OCI-LY3 (cell line): ENCODE measurements around the gene OLFM4.

Experiments used
- H2AFZ ChIP-seq: fragments of 200-600, 300-600 bp; shearing (Covaris generic); 2 replicates; pipeline ENCODE4 v1.6.0; 2014; ENCODE audit warnings: antibody characterized with exemption, low read depth, low read length
- H3K27ac ChIP-seq: fragments of 200-600, 300-600 bp; sonication (generic); 2 replicates; pipeline ENCODE4 v1.5.1; 2014; ENCODE audit warnings: mild to moderate bottlenecking, low read length, moderate library complexity, mixed read lengths
- H3K27me3 ChIP-seq: fragments of 200-600, 300-600 bp; sonication (generic); 2 replicates; pipeline ENCODE4 v1.6.1; 2014; ENCODE audit warnings: low read depth, low read length, mixed read lengths
- H3K36me3 ChIP-seq: fragments of 200-600, 300-600 bp; sonication (generic); replicated peaks from 2 replicates; pipeline ENCODE3; 2014; ENCODE audit warnings: low read depth, low read length, mixed read lengths
- H3K4me1 ChIP-seq: fragments of 300-600, 200-600 bp; sonication (generic); 2 replicates; pipeline ENCODE4 v1.6.1; 2014; ENCODE audit warnings: low read length, mixed read lengths
- H3K4me2 ChIP-seq: fragments of 200-600, 300-600 bp; sonication (generic); 2 replicates; pipeline ENCODE4 v1.6.1; 2014; ENCODE audit warnings: low read length, mixed read lengths
- H3K4me3 ChIP-seq: fragments of 300-600, 200-600 bp; sonication (generic); 2 replicates; pipeline ENCODE4 v1.5.1; 2014; ENCODE audit warnings: antibody characterized with exemption, mild to moderate bottlenecking, low read length, moderate library complexity
- H3K79me2 ChIP-seq: fragments of 300-600, 200-600 bp; shearing (Covaris generic); 2 replicates; pipeline ENCODE4 v1.6.1; 2014; ENCODE audit warnings: mild to moderate bottlenecking, low read length, mixed read lengths
- H3K9ac ChIP-seq: fragments of 300-600, 200-600 bp; shearing (Covaris generic); 2 replicates; pipeline ENCODE4 v1.6.0; 2014; ENCODE audit warnings: mild to moderate bottlenecking, low read length, moderate library complexity
- H3K9me3 ChIP-seq: fragments of 200-600, 300-600 bp; shearing (Covaris generic); 2 replicates; pipeline ENCODE4 v1.6.1; 2014; ENCODE audit warnings: low read length, mixed read lengths; ENCODE audit not compliant: insufficient read depth
- H4K20me1 ChIP-seq: fragments of 200-600, 300-600 bp; sonication (generic); 2 replicates; pipeline ENCODE4 v1.6.1; 2016; ENCODE audit warnings: low read length, mixed read lengths; ENCODE audit not compliant: insufficient read depth
- CTCF ChIP-seq: fragments of 200-600, 300-600 bp; sonication (generic); IDR thresholded peaks from 2 replicates; pipeline ENCODE4 v1.5.1; 2014; ENCODE audit warnings: antibody characterized with exemption, low read length, low read depth
- EZH2phosphoT487 ChIP-seq: fragments of 200-600 bp; shearing (Covaris generic); IDR thresholded peaks from 2 replicates; pipeline ENCODE4 v1.6.1; 2018; ENCODE audit warnings: antibody characterized with exemption, mixed run types, low read depth

OLFM4 gene

DNA sequence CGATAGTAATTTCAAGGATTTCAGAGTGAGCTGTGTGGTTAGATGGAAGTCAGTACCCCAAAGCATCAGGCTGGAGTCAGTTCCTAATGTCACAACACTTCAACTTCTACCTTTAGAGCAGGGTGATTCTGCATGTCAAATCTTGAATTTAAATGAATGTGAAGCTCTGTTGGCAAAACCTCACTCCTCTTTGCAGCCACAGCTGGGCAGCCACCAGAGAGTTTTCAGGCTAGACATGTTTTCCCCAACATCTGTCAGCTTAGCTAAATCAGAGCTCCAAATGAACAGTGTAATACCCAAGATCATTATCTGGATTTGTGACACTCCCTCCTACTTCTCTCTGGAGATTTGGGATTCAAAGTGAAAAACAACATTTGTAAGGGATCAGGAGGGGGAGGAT, 33.7 kb upstream of the OLFM4 start:
- H3K4me1 ChIP-seq: no peaks in the 10 kb centered on the region
- no peak overlapping the region for H3K4me3 ChIP-seq
- TF ChIP-seq CTCF: no peak
- no peak for TF ChIP-seq EZH2phosphoT487
- H3K4me2 ChIP-seq: no peak overlapping the region
- H3K27ac ChIP-seq: no peak overlapping the region
- no peaks in the 10 kb centered on the region for H3K9me3 ChIP-seq
- no peak overlapping the region for H3K9ac ChIP-seq
- no peaks in the 10 kb centered on the region for H3K36me3 ChIP-seq
- H3K79me2 ChIP-seq: no peaks in the 10 kb centered on the region
- H2AFZ ChIP-seq: no peak overlapping the region
- no peaks in the 10 kb centered on the region for H4K20me1 ChIP-seq
- no peaks in the 10 kb centered on the region for H3K27me3 ChIP-seq

- Histone ChIP-seq H3K36me3 (no peaks in the 10 kb centered on the region), H3K27ac (no peak overlapping the region)
These were observed 32.7 kb upstream of the OLFM4 start for GRCh38 chr13:52995946-52996345.

DNA sequence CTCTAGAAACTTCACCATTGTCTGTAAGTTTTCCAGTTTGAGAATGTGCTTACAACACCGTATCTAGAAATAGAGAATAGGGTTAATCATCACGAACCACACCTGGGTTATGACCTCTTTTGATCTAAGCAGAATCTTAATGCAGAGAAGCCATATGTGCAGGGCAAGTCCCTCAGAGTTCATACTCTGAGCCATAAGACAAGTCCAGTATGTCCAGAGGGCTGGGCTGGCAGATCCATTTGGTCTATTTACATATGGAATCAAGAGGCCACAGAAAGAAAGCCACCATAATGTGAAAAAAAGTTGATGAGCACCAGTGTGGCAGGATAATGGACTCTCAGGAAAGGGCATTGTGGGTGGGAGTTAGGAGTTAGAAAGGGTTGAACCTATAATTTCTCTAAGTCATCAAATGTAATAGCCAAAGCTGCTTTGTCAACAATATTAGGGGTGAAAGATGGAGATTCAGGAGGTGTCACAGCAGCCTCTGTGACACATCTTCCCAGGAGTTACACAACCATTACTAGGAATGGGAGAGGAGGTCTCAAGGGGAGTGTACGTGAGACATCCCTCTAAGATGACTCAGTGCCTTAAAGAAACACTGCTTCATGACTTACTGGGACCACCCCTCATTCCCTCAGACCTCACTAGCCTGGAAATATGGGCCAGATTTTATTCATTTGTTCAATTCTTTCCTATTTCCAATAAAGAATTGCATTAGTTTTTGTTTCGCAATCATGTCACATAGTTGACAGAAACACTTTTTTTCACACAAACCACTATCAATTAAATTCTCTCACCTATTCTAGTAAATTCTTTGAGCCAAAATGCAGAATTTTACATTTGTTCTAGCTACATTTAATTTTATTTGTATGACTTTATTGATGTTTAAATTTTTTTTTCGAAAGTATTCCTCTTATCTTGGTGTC, 30.4 kb upstream of the OLFM4 start:
- Histone ChIP-seq H3K4me1 (no peaks in the 10 kb centered on the region), H3K27me3 (no peaks in the 10 kb centered on the region), H3K27ac (no peak overlapping the region), H3K79me2 (no peaks in the 10 kb centered on the region), H3K36me3 (no peaks in the 10 kb centered on the region), H3K9me3 (no peaks in the 10 kb centered on the region), H2AFZ (no peak overlapping the region), H4K20me1 (no peaks in the 10 kb centered on the region), H3K4me2 (no peak overlapping the region), H3K9ac (no peak overlapping the region), H3K4me3 (no peak overlapping the region)
- TF ChIP-seq CTCF (no peak), EZH2phosphoT487 (no peak)

More at GRCh38 chr13:52995946-52996345, 32.7 kb upstream of the OLFM4 start:
- Histone ChIP-seq H3K79me2 (no peaks in the 10 kb centered on the region), H4K20me1 (no peaks in the 10 kb centered on the region), H3K27me3 (no peaks in the 10 kb centered on the region), H3K4me3 (no peak overlapping the region), H3K9me3 (no peaks in the 10 kb centered on the region), H2AFZ (no peak overlapping the region), H3K9ac (no peak overlapping the region), H3K4me2 (no peak overlapping the region), H3K4me1 (no peaks in the 10 kb centered on the region)
- TF ChIP-seq CTCF (no peak), EZH2phosphoT487 (no peak)

DNA sequence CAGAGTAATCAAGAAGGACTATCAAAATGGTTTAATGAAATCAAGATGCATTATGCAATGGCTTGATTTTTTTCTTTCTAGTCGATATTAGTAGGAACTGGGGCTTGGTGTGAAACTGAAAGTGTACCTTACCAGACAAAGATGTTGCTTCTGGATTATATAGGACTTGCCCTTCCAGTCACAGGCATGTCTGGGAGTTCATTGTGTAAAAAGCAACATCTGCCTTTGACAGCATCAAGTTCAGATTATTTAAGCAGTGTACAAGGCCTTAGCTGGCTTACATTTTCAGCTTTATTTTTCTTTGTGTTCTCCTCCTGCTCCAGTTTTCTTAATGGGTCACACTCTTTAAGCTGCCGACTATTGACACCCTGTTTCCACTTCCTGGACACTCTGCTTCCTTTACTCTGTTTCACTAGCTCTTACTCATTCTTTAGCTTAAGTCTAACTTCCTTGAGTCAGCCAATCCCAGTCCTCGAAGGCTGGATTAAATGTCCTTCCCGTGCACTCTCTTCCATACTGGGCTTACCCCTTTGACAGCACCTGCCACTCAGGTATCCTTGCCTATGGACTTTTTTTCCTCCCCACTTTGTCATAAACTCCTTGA, 29.4 kb upstream of the OLFM4 start:
- Histone ChIP-seq H4K20me1 (no peaks in the 10 kb centered on the region), H3K9ac (no peak overlapping the region), H3K27me3 (no peaks in the 10 kb centered on the region), H3K4me2 (0 out of 2 replicates have a peak overlapping the region, but pooled peaks have one; percentile 6), H3K27ac (no peak overlapping the region), H3K79me2 (no peaks in the 10 kb centered on the region), H2AFZ (no peak overlapping the region), H3K4me3 (no peak overlapping the region), H3K36me3 (no peaks in the 10 kb centered on the region), H3K4me1 (no peaks in the 10 kb centered on the region), H3K9me3 (no peaks in the 10 kb centered on the region)
- TF ChIP-seq EZH2phosphoT487 (no peak), CTCF (no peak)
